Measurements from ENCODE around the gene CCNJL.
"Not testable (repeated sequence)": the region's sequence is repeated elsewhere in the genome, so short reads cannot be mapped to it uniquely, and the experiment has no call there.

Gene CCNJL, protein sequence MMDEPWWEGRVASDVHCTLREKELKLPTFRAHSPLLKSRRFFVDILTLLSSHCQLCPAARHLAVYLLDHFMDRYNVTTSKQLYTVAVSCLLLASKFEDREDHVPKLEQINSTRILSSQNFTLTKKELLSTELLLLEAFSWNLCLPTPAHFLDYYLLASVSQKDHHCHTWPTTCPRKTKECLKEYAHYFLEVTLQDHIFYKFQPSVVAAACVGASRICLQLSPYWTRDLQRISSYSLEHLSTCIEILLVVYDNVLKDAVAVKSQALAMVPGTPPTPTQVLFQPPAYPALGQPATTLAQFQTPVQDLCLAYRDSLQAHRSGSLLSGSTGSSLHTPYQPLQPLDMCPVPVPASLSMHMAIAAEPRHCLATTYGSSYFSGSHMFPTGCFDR

DNA sequence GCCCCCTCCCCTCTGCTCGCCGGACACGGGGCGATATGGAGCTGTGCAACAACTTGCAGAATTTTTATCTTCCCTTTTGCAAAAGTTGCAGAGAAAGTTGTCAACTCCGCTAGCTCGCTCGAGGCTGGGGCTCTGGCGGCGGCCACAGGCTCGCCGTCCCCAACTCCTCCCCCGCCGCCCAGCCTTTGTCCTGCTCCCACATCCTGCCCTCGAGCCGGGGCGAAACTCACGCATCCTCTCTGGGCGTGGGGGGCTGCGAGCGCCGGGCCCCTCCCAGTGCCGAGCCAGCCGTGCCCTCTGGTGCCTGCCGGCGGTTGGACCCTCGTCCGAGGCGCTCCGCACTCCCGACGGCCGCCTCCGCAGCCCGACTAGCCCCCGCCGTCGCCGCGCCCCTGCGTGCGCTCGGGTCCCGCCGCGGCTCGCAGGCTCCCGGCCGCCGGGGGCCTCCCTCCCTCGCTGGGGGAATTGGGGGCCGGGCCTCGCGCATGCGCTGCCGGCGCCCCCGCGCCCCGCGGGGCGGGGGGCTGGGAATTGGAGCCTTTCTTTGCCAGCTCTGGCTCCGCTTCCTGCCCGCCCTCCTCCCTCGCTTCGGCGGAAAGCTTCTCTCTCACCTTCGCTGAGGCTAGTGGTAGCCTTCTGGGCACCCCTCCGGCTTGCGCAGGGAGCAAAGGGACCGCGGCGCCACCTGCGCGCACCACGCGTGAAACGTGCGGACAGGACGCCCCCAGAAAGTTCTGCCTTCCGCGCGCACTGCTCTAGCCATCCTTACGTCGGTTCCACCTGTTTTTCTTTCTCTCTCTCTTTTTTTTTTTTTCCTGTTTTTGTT, at the start of gene CCNJL:
CCNJL (minus strand) TSS at position 431 of the 826 bp plus-strand sequence. CDS start 641 bp downstream, outside the sequence.
- DNase-seq, result peak; percentile 29

DNA sequence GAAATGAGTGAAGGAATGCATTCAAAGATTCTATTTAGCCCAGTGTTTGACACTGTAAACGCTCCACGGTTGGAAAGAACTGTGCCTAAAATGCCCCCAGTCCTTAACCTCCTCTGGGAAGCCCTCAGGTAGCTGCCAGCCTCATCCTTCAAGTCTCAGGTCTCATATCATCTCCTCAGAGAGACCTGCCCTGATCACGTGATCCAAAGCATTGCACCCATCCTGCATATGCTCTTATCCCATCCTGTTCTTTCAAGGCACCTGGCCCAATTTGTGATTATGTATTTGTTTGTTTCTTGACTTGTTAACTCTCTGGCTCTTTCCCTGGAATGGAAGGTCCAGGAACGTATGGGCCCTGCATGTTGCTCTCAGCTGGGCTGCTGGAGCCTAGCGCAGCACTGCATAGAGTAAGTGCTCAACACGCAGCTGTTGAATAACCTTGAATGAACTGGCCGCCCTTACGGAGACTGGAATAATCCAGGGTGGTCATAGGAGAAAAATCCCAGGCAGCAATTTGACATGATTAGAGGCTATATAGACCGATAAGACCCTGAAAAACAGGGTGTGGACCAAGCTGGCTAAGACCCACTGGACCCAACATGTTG, 49.4 kb upstream of the CCNJL start:
- no peak for DNase-seq

DNA sequence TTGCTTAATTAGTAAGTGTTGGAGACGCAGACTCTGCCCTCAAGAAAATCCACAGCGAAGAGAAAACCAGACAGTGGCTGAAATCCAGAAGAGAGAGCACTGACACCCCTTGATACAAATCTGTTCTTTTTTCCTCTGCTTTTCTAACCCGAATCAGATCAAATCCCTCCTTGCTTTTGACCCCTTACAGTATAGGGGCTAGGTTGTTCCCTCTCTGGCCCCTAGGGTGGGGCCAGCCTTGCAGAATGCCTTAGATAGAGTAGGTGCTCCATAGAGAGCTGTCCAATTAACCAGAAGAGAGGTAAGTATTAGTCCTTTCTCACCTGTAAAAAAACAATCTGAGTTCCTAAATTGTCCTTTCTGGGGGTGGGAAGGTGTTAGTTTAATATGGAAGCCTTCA, 47.9 kb upstream of the CCNJL start:
- DNase-seq, result no peak

DNA sequence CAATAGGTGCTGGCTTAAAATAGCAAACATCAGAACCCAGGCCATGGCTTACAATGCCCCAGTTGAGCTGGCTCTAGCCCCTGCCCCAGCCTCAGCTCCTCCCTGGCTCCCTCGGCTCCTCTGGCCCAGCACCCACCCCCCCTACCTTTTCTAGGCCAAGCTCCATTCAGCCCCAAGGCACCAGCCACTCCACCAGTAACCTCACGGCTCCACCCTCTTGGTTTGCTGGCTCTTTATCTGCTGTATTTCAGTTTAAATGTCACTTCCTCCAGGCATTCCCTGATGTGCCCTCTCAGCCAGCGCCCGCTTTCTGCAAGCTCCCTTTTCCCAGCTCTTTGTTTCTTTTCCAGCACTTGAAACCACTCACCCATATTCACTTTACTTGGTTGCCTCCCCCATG, 47.5 kb upstream of the CCNJL start:
- DNase-seq, result no peak

DNA sequence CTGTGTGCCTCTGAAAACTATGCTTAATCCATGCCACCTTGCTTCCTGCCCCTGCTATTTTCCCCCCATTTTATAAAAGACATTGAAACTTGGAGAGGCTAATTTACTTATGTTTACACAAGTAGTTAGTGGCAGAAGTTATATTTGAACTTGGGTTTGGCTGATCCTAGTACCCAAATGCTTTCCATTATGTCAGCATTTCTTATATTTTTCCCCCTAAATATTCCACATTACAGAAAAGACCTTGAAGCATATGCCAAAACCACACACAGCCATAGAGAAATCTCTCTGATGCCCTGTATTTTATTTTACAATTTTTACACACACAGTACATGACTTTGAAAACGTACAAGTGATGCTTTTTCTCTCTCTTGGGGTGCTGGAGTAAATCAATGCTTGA, 46.9 kb upstream of the CCNJL start:
- no peak for DNase-seq

DNA sequence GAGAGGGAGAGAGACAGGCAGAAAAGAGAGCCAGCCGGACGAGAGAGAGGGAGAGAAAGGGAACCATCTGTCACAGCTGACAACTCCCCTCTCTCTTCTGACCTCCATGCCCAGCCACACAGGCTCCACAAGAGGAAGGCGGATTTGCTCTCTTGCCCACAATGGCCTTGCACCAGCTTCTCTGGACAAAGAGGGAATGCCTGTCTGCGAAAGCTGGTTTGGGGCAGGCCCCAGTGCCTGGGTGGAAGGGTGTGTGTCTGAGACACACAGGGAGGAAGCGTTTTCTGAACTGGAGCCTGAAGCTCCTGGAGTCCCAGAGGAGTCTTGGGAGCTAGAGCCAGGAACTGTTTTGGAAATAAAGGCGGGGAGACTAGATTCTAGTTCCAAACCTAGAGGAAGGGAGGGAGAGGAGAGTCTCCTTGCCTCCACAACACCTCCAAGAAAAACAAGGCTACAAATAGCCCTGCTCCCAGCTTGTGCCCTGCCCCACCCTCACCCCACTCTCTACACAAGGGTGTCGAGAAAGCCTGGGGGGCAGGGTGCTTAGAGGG, 45.6 kb upstream of the CCNJL start:
- DNase-seq, result no peak

DNA sequence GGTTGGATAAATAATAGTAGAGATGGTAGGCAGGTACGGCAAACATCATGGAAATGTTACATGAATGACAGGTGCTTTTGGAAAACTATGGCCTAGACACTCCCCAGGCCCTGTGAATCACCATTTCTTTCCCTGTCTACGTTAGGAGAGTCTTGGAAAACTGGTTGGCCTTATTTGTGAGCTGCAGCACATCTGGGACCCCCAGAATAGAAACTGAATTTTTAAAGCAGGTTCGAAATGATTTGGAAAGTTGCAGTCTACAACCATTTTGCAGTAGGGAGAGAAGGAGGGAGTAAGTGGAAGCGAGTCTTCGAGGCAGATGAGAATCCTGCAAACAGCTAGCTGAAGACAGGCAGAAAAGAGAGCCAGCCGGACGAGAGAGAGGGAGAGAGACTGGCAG, 45.0 kb upstream of the CCNJL start:
- DNase-seq, result no peak

DNA sequence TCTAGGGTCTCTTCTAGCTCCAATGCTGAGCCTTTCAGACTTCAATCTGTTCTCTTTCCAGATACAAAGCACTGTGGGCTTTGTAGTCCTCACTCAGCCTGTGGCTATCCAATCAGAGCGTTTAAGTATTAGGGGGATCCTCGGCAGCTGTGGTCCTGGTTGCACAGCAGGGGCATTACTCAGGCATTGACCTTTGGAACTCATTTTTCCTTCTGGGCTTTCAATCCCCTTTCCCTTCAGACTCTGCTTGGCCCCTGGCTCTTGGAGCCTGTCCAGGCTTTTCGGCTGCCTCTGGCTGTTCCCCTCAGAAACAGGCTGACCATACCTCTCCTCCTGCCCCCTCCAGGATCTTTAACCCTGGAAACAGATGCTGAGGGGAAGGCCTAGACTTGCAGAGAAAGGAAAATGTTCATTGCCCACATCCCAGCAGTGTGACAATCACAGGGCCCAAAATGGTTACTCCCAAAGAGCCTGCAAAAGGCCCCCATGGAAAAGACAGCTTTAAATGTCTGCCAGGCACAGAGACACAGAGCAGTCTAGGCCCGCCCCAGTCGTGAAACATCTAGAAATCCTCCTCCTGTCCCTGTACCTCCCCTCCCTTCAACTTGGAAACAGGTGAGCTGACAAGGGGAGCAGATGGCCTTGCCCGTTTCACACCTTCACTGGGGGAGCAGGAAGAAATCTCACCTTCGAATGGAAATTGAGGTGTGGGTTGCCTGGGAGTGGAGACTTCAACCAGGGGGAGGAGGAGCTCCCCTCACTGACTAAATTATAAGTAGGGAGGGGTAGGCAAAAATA, 44.4 kb upstream of the CCNJL start:
- DNase-seq, result no peak

DNA sequence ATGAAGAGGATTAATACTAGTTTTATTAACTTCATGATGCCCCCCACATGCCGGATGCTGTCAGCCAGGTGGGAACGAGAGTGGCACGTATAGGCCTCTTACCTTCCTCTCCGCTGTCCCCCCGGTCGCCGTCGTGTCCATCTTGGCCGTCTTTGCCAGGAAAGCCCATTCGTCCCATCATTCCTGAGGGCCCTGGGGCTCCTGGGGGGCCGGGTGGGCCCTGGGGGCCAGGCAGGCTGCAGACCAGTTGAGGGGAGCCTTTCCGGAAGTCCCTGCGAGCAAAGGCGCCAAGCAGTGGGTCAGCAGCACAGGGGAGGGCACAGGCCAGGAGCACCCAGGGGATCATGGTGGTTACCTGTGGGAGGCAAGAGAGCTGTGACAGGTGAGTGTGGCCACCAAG, 42.3 kb upstream of the CCNJL start:
- DNase-seq, result no peak

DNA sequence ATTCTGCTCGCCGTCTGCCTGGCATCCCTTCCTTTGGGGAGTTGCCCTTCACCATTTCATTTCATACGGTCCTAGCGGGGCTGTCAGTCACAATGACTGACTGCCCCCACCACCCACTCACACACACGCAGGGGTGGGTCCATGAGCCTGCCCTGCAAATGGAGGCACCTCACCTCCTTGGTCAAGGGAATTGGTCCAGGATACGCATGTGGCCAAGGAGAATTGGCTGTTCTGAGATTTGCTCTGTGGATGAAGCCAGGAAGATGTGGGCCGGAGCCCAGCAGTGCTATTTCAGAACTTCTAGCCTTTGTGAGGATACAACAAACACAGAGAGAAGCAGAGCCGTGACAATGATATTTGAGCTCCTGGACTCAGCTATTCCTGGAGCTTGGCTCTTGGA, 41.0 kb upstream of the CCNJL start:
- DNase-seq, result no peak

DNA sequence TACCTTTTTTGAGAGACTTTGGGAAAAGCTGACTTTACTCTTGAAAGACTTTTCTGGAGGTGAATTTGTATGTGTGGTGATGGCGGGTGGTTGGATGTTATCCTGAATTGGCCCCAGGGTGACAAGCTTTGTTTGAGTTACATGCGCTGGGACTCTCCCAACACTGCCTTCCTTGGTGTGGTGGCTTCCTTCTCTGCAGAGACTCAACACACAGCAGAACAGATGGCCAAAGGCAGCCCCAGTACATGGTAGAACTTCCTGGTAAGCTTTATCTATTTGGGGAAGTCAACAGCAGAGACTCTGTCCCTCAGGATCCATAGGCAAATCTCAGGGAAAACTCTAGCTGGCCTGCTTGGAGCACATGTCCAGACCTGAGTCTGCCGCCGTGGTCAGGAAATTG, 39.9 kb upstream of the CCNJL start:
- no peak for DNase-seq

DNA sequence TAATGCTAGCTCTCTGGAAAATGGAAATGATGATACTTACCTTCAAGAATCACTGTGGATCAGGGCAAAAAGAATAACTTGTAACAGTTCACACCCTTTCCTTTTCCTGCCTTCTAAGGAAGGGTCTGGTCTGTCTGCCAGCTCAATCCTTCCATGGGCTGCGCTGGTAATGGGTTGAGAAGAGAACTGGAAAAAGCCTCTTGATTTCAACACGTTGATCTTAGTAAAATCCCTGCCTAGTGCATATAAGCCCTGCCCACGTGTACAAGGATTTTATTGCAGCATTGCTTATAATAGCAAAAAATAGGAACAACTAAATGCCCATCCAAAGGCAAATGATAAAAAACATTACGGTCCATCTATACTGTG, 37.6 kb upstream of the CCNJL start:
- no peak for DNase-seq

DNA sequence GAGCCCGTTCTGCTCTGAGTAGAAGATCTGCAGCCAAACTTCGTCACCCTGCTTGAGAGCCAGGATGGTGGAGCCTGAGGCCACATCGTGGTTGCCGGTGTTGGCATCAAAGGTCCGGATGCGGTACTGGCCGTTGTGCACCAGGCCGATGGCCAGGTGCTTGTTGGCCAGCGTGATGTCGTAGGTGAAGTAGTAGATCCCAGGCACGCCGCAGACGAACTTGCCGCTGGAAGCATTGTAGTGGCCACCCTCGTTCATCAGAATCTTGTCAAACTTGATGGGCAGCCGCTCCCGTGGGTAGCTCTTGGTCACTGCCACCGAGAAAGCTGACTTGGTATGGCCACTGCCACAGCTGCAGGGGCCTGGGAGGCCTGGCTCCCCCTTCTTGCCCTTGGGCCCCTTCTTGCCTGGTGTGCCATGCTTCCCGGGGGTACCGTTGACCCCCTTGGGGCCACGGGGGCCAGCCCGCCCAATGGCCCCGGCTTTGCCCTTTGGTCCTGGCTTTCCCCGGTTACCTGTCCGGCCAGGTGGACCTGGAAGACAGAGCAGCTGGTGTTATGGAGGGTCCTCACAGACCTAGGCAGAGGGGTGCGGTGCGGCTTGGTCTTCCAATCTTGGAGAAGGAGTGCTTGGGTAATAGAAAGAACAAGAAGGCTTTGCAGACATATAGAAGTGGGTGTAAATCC, 37.0 kb upstream of the CCNJL start:
- DNase-seq, result no peak

DNA sequence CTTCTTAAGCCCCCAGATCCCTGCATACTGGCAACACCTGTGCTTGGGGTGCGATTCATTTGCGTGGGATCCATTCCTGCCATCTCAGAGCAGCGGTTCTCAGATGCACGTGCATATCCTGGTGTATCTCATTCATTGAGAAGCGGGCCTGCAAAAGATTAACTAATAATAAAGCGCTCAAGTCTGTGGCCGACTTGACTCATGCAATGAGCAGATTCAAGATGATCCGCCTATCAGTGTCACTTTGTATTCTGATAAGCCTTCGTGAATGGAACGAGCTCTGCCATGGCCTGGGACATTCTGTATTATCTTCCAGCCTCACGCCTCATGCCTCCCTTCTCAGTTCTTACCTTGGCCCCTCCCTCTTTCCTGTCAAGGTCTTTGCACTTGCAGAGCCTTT, 35.7 kb upstream of the CCNJL start:
- DNase-seq, result no peak

DNA sequence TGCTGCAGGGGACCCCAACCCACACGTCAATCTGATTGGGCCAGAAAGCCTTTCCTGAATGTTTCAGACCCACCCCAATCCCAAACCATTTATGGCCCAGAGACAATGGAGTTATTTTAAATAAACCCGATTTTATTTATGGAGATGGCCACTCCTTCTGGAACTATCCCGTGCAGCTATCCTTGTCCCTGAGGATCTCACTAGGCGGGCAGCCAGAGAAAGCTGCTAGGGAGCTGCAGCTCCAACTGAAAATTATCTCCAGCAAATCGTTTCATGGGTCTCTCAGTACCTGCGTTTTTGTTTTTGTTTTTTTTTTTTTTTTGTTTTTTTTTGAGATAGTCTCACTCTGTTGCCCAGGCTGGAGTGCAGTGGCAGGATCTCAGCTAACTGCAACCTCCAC, 35.1 kb upstream of the CCNJL start:
- DNase-seq, result no peak

DNA sequence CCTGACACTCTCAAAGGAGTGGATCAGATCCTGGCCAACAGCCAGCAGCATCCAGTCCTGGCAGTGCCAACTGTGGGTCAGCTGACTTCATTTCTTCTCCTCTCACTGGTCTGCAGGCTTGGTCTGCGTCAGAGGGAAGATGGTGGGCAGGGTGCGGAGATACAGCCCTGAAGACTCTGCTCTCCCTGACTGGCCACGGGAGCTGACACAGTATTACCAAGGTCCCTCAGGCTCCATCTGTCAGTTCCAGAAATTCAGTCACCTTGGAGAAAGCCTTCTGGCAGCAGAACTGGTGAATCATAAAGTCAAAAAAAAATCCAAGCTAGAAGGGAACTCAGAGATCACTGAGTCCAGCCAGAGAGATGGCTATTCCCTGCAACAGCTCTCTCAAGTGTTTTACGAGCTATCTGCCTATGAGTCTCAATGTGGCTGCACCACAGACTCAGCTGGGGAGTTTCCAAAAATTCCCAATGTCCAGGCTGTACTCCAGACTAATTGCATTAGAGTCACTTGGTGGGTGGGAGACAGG, 30.1 kb upstream of the CCNJL start:
- DNase-seq, result no peak

DNA sequence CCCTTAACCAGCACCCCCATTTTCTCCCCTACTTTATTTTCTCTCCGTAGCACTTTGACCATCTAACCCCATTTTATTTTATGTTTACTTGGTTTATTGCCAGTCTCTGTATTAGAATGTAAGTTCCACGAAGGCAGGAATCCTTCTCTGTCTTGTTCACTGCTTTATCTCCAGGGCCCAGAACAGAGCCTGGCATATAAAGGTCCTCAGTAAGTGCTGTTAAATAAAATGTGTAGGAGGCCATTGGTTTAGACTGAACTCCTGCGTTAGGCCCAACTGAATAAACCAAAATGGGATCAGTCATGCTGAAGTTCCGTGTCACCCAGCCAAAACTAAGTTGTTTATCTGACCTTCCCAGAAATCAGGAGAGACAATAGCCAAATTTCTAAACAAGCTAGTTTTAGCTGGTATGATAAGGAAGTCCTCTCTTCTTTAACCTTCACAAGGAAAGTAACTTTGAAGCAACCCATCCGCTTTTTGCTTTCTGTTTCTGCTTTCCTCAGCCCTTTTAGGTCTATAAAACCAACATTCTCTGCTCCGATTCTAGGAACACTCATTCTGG, 29.0 kb upstream of the CCNJL start:
- DNase-seq, result no peak

DNA sequence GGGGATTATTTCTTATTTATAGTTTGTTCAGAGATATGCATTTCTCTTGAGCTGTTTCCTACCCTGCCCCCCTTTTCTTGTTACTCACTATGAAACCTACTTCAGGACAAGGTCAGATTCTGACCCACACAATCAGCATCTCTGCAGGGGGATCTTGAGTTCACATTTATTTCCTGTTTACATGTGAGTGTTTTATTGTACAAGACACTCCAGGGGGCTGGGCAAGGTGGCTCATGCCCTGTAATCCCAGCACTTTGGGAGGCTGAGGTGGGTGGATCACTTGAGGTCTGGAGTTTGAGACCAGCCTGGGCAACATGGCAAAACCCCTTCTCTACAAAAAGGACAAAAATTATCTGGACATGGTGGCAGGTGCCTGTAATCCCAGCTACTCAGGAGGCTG, 28.1 kb upstream of the CCNJL start:
- DNase-seq, result not testable (repeated sequence)

DNA sequence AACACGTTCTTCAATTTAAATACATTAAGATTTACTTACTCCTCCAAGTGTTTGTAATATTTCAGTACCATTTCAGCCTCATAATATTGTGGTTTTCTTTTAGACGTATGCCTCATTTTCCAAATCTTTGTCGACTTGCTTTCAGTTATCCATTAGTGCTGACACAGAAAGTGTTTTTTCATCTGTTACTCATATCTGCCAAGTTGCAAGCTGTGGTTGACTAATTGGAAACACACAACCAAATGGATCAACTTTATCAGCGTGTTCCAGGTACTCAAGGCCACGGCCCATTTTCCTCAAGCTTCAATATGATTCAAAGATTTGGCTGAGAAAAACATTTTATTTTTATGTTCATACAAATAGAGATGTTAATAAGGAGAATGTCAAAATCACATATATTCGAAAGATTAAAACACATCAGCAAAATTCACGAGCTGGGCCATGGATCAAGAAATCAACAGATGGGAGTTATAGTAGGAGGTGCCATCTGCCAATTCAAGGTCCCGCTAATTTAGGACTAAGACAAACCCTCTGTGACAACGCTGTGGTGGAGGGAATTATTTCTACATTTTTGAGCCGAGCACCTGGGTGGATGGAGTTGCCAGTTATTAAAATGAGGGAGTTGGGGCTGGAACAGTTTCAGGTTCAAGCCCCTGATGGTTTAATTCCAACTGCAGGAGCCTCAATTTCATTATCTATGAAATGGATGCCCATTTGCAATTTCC, 27.2 kb upstream of the CCNJL start:
- no peak for DNase-seq

DNA sequence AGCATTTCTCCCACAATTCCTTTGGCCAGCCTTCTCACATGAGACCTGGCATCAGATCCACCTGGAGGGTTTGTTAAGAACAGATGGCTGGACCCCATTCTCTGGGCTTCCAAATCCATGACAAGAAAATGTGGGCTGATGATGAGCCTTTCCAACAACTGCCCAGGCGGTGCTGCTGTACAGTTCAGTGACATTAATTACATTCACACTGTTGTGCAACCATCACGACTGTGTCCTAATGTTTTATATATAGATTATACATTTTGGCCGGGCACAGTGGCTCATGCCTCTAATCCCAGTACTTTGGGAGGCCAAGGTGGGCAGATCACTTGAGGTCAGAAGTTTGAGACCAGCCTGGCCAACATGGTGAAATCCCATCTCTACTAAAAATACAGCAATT, 22.4 kb upstream of the CCNJL start:
- DNase-seq, result not testable (repeated sequence)

DNA sequence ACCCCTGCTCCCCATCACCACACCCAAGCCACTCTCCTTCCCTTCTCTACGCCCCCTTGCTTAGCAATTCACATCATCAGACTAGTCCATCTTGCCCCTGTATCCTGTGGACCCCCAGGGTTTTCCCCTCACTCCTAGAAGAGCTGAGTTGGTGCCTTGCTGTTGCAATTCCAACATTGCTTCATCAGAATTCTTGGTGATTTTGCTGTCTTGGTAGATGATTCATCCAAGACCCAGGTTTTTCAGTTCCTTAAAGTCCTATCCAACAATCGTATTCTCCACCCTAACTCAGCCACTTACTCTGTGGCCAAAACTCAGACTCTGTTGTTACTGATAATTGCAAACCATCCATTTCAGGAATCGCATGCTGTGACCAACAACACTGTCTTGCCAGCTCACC, 21.4 kb upstream of the CCNJL start:
- no peak for DNase-seq

Measured in cortex of kidney (tissue), 1 donor.